Neural cell (in vitro differentiated cells): ENCODE data around the gene PGLYRP4.

Experiments
- RAD21 ChIP-seq: fragments of 450-650 bp; conservative IDR thresholded peaks from 2 replicates; pipeline ENCODE4 v1.6.1; 2014; ENCODE audit warnings: antibody characterized with exemption, mild to moderate bottlenecking, moderate library complexity
- SMC3 ChIP-seq: fragments of 450-650 bp; conservative IDR thresholded peaks from 2 replicates; pipeline ENCODE4 v1.6.1; 2014; ENCODE audit warnings: antibody characterized with exemption, mild to moderate bottlenecking, moderate library complexity; ENCODE audit not compliant: poor library complexity
- TF ChIP-seq, protein P1 (sequence below): fragments of 450-650 bp; IDR thresholded peaks from 2 replicates; pipeline ENCODE4 v1.5.1; 2014; ENCODE audit warnings: antibody characterized with exemption, mild to moderate bottlenecking, moderate library complexity; ENCODE audit not compliant: poor library complexity, severe bottlenecking

DNA sequence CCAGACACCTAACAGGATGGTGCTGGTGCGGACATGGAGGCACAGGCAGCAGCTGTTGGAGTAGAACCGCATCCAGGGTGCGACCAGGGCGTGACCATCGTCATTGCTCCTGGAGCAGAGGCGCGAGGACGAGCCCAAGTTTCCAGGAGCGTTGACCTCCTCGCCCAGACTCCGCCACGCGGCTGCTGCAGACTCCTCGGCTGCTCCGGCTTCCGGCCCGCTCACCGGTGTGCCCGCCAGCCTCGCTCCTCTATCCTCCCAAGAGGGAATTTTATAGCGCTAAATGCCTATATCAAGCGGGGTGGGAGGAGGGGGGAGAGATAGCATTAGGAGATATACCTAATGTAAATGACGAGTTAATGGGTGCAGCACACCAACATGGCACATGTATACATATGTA lies 32.1 kb upstream of the PGLYRP4 start:
- TF ChIP-seq RAD21 = no peak
- TF ChIP-seq, protein P1, sequence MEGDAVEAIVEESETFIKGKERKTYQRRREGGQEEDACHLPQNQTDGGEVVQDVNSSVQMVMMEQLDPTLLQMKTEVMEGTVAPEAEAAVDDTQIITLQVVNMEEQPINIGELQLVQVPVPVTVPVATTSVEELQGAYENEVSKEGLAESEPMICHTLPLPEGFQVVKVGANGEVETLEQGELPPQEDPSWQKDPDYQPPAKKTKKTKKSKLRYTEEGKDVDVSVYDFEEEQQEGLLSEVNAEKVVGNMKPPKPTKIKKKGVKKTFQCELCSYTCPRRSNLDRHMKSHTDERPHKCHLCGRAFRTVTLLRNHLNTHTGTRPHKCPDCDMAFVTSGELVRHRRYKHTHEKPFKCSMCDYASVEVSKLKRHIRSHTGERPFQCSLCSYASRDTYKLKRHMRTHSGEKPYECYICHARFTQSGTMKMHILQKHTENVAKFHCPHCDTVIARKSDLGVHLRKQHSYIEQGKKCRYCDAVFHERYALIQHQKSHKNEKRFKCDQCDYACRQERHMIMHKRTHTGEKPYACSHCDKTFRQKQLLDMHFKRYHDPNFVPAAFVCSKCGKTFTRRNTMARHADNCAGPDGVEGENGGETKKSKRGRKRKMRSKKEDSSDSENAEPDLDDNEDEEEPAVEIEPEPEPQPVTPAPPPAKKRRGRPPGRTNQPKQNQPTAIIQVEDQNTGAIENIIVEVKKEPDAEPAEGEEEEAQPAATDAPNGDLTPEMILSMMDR = no peak
- no peak for TF ChIP-seq SMC3
